Measurements from ENCODE around the gene PRR11. TPM values are rescaled to one million over a fixed set of nuclear protein-coding genes. Genes with fewer than 3 reads are reported as not detected.
"Not testable (repeated sequence)": the region's sequence is repeated elsewhere in the genome, so short reads cannot be mapped to it uniquely, and the experiment has no call there.

The PRR11 gene
- total RNA-seq, 2 donors from 2014 or later = 1.3 to 2.5 TPM

DNA sequence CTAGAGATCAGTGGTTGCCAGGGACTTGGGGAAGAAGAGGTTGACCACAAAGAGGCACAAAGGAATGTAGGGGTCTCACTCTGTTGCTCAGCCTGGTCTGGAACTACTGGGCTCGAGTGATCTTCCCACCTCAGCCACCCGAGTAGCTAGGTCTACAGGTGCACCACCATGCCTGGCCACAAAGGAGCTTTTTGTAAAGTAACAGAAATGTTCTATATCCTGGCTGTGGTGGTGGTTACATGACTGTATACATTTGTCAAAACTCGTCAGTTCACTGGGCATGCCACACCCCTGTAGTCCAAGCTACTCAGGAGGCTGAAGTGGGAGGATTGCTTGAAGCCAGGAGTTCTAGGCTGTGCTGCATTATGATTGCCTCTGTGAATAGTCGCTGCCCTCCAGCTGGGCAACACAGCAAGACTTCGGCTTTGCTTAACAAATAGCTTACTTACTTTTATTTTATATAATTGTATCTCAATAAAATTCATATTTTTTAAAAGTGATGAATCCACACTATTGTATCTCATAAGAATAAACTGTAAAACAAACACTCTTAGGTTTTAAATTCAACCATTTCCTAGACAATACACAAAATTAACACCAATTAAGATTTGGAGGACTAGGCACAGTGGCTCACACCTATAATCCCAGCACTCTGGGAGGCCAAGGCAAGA is 5.6 kb upstream of the PRR11 start:
- intact Hi-C loops (cut with DNase I) = no loop called here
- no peak for DNase-seq

GRCh38 chr17:59151006-59151405 is 4.5 kb upstream of the PRR11 start:
- ATAC-seq (no peak), DNase-seq (no peak)
- intact Hi-C loops (cut with DNase I) = no loop called here

More for the DNA sequence above, 5.6 kb upstream of the PRR11 start:
- no peak for ATAC-seq

GRCh38 chr17:59151591-59151990 is 4.0 kb upstream of the PRR11 start:
- no peak for DNase-seq
- intact Hi-C loops (cut with DNase I) = no loop called here
- no peak for ATAC-seq

DNA sequence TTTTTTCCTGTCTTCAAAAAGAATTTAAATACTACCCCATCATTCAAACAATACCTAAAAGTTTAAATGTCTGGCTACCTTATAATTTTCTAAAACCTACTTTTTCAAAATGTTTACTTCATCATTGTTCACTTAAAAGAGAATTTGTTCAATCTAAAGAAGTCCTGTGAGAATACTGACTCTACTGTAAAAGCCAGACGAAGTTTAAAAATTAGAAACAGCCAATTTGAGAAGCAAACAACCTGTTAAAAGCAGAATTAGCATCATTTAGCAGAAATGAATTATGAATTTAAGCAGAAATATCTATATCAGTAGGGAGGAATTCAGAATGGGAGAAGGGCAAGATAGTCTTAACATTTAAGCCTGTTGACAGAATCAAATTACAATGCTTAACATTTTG is 2.6 kb upstream of the PRR11 start:
- intact Hi-C loops (cut with DNase I) = no loop called here
- no peak for ATAC-seq
- no peak for DNase-seq

- intact Hi-C loops (cut with DNase I) = no loop called here
- ATAC-seq (peak in 1 of 2 donors; percentile 9), DNase-seq (peak; percentile 39)
These were observed 1.2 kb upstream of the PRR11 start for GRCh38 chr17:59154292-59154720.

GRCh38 chr17:59154721-59155438 is 666 bp upstream of the PRR11 start, which contains the start of gene SKA2:
TSS of gene SKA2 (minus strand) at chr17:59155186. CDS start at chr17:59155163, 23 bp downstream.
- intact Hi-C loops (cut with DNase I) = no loop called here
- DNase-seq (peak; percentile 97), ATAC-seq (peak; percentile 97 to 98)

DNA sequence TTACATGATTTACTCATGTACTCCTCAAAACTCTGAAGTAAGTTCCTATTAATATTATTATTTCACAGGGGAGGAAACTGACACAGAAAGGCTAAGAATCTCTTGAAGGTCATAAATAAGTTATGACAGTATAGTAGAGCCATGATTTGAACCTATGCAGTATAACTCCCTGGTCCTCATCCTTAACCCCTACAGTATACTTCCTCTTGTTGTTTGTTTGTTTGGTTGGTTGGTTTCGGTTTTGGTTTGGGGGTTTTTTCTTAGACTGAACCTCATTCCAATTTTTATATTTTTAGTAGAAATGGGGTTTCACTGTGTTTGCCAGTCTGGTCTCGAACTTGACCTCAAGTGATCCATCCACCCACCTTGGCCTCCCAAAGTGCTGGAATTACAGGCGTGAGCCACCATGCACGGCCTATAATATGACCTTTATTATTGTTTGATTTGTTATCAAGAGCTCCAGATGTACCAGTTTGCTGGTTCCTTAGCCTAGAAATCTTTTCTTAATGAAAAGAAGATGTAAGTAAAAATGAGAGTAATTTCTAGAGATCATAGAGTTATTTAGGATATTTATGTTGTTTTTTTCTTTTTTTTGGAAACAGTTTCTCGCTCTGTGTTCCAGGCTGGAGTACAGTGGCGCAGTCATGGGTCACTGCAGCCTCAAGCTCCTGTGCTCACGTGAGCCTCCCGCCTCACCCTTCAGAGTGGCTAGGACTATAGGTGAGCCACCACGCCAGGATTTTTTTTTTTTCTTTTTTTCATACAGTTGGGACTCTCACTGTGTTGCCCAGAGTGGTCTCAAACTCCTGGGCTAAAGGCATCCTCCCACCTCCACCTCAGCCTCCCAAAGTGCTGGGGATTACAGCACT is 4.8 kb downstream of the PRR11 start:
- no peak for DNase-seq
- intact Hi-C loops (cut with DNase I) = no loop called here
- no peak for ATAC-seq

DNA sequence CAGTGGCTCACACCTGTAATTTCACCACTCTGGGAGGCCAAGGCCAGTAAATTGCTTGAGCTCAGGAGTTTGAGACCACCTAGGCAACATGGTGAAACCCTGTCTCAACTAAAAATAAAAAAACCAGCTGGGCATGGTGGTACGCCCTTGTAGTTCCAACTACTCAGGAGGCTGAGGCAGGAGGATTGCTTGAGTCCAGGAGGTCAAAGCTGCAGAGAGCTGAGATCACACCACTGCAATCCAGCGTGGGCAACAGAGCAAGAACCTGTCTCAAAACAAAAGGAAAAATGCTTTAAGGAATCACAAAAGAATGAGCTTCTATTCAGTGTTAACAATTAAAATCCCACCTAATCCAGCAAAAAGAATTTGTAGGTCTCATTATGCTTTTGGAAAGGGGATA is 5.9 kb downstream of the PRR11 start:
- no peak for ATAC-seq
- intact Hi-C loops (cut with DNase I) = no loop called here
- DNase-seq = no peak

DNA sequence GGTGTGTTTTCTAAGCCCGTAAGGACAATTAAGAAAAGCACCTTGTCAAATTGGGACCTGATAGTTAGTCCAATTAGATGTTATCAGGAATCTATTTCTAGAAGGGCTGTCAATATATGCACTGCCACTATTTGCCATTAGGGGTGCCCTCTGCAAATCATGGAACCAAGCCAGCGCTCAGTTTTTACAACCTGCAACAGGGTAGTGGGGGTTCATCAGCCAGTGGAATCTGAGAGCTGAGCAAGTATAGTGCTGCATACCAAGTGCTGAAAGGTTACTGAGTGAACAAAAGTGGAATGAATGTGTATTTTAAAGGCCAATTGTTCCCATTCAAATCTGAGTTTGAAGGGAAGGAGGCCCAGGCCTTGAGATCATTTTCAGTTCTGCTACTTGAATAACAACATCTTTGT is 10.4 kb downstream of the PRR11 start:
- DNase-seq (no peak), ATAC-seq (no peak)
- intact Hi-C loops (cut with DNase I) = no loop called here

DNA sequence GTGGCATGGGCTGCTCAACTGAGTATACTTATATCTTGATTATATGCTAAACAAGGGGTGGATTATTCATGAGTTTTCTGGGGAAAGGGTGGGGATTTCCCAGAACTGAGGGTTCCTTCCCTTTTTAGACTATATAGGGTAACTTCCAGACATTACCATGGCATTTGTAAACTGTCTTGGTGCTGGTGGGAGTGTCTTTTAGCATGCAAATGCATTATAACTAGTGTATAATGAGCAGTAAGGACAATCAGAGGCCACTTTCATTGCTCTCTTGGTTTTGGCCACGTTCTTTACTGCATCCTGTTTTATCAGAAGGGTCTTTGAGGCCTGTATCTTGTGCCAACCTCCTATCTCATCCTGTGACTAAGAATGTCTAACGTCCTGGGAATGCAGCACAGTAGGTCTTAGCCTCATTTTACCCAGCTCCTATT is 12.0 kb downstream of the PRR11 start:
- intact Hi-C loops (cut with DNase I) = no loop called here

GRCh38 chr17:59172436-59173004 is 17.0 kb downstream of the PRR11 start:
- intact Hi-C loops (cut with DNase I) = no loop called here
- DNase-seq (no peak), ATAC-seq (no peak)

More for the DNA sequence above, 12.0 kb downstream of the PRR11 start:
- DNase-seq (no peak), ATAC-seq (no peak)

DNA sequence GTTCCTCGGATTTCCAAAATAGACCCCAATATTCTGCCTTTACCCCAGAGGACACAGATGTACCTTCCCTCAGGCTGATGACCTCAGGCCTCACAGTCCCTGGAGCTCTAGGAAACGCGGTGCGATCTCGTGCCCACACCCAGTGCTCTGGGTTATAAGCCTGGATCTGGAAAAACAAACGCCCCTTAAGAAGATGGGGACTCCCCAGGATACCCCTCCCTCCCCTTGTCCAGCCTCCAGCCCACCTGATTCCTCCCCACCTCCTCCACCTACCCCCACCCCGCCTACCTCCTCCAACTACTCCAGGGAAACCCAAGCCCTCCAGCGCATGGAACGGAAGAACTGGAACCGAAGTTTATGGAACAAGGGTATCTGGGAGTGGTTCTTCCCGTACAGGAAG is 19.1 kb downstream of the PRR11 start:
- no peak for DNase-seq
- intact Hi-C loops (cut with DNase I) = no loop called here
- no peak for ATAC-seq

DNA sequence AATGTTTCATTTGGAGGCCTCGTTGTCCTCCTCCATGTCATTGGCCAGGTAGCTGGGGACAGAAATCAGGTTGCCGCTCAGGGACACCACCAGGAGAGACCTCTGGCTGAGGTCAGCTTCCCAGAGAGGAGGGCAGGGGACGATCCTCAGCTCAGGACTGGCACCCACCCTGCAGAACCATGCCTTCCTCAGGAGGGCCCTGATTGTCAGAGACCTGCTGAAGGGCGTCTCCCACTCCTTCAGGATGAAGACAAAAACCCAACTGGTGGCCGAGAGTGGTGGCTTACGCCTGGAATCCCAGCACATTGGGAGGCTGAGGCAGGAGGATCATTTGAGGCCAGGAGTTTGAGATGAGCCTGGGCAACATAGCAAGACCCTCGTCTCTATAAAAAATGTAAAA is 19.5 kb downstream of the PRR11 start:
- intact Hi-C loops (cut with DNase I) = no loop called here
- ATAC-seq (no peak), DNase-seq (no peak)

GRCh38 chr17:59178266-59178985 is 22.9 kb downstream of the PRR11 start:
- no peak for ATAC-seq

DNA sequence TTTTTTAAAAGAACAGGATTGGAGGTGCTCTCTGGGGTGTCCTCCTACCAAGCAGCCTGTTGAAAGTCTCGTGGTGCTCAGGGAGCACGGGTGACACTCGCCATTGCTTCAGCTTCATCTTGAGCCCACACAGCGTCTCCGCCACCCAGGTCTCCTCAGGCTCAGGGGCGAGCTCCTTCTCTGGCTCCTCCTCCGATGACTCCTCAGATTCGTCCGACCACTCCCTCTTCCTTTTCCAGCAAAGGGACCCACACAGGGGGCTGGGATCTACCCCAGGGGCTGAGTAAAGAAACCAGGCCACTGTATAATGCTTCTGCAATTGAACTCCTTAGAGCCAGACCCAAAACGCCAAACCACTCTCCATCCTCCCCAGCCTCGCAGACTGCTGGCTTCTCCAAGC is 24.1 kb downstream of the PRR11 start:
- intact Hi-C loops (cut with DNase I) = not testable (repeated sequence)

More at GRCh38 chr17:59178266-59178985, 22.9 kb downstream of the PRR11 start:
- intact Hi-C loops (cut with DNase I) = no loop called here
- DNase-seq = no peak

GRCh38 chr17:59180626-59181025 is 25.1 kb downstream of the PRR11 start:
- ATAC-seq (no peak), DNase-seq (no peak)
- intact Hi-C loops (cut with DNase I) = no loop called here

More for the DNA sequence above, 24.1 kb downstream of the PRR11 start:
- DNase-seq, ATAC-seq: not testable (repeated sequence)

DNA sequence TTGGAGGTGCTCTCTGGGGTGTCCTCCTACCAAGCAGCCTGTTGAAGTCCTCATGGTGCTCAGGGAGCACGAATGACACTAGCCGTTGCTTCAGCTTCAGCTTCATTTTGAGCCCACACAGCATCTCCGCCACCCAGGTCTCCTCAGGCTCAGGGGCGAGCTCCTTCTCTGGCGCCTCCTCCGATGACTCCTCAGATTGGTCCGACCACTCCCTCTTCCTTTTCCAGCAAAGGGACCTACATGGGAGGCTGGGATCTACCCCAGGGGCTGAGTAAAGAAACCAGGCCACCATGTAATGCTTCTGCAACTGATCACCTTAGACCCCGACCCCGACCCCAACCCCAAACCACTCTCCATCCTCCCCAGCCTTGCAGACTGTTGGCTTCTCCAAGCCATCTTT is 25.9 kb downstream of the PRR11 start:
- intact Hi-C loops (cut with DNase I) = no loop called here
- no peak for ATAC-seq
- no peak for DNase-seq

DNA sequence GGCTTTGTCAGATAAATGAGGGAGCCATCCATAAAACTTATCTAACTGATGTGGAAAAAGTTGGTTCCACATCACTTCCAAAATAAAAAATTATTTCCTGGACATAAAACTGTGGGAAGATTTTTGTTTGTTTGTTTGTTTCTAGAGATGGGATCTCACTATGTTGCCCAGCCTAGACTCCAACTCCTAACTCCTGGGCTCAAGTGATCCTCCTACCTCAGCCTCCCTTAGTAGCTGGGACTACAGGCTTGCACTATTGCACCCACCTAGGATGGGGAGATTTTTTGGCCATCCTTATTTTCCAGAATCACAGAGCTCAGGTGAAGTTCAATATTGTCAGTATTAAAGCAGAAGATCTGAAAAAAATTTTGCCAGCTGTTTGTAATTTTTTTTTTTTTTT is 30.5 kb downstream of the PRR11 start:
- DNase-seq = no peak
- intact Hi-C loops (cut with DNase I) = no loop called here
- ATAC-seq = no peak

DNA sequence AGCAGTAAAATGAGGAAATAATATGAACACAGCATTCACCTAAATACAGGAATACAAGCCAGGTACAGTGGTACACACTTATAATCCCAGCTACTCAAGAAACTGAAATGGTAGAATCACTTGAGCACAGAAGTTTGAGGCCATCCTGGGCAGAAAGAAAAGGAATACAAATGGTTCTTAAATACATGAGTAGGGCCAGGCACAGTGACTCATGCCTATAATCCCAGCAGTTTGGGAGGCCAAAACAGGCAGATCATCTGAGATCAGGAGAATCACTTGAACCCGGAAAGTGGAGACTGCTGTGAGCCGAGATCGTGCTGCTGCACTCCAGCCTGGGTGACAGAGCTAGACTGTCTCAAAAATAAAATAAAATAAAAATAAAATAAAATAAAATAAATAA is 31.3 kb downstream of the PRR11 start:
- no peak for ATAC-seq
- intact Hi-C loops (cut with DNase I) = no loop called here
- no peak for DNase-seq

Measured in left cardiac atrium (tissue), 4 donors.